ENCODE measurements around the gene DDT.
A peak's percentile ranks its signal among the peaks of the same experiment; 100 is the strongest.
"Not testable (repeated sequence)": the region's sequence is repeated elsewhere in the genome, so short reads cannot be mapped to it uniquely, and the experiment has no call there.

DDT gene

GRCh38 chr22:23984430-23984829 lies 10.2 kb upstream of the DDT start:
- H3K4me3 ChIP-seq (ENCODE audit: low read length): no peak overlapping the region
- no peak for DNase-seq (ENCODE audit: low read depth)
- peak; percentile 57 for TF ChIP-seq CTCF (conservative IDR thresholded peaks at IDR 0.05; ENCODE audit: low read depth, low read length)

DNA sequence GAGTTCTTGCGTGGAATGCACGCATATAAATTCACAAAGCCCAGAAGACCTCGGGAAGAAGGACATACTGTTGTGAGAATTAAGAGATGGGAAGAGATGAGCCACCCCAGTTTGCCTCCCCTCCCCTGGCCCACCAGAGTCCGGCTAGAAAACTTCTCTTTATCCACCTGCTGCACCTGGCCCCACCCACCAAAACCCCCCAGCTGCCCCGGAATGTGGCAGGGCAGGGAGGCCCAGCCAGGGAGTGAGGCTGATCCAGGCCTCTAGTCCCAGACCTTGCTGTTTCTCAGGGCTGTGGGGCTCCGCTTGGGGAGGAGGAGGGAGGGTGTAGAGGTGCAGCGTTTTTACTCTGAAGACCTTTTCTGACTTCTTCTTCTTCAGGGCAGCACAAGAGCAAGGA lies 6.3 kb upstream of the DDT start:
- not testable (repeated sequence) for DNase-seq (ENCODE audit: low read depth); H3K4me3 ChIP-seq (ENCODE audit: low read length)

- not testable (repeated sequence) for DNase-seq (ENCODE audit: low read depth)
These were observed 5.5 kb upstream of the DDT start, which contains the start of gene GSTT2 for GRCh38 chr22:23979557-23980240. Gene GSTT2 (plus strand): TSS chr22:23980134.

GRCh38 chr22:23977304-23977703 lies 3.1 kb upstream of the DDT start:
- DNase-seq (ENCODE audit: low read depth); H3K4me3 ChIP-seq (ENCODE audit: low read length): not testable (repeated sequence)

More at GRCh38 chr22:23979557-23980240, 5.5 kb upstream of the DDT start, which contains the start of gene GSTT2:
- H3K4me3 ChIP-seq (ENCODE audit: low read length): not testable (repeated sequence)

DNA sequence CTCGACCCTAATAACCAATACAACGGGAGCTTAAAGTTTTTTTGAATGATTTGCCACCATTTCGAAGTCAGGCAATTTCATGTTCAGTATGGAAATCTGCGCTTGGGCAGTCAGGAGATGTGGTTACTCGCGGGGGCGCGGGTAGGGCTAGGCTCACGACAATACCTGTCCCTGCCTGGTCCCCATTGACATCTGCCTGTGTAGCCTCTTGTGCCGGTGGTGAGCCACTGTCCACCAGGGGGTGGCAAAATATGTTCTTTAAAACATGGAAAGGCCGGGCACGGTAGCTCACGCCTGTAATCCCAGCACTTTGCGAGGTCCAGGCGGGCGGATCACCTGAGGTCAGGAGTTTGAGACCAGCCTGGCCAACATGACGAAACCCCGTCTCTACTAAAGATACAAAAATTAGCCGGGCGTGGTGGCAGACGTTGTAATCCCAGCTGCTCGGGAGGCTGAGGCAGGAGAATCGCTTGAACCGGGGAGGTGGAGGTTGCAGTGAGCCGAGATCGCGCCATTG lies 653 bp upstream of the DDT start:
- DNase-seq (ENCODE audit: low read depth); H3K4me3 ChIP-seq (ENCODE audit: low read length): not testable (repeated sequence)

- H3K4me3 ChIP-seq (ENCODE audit: low read length); DNase-seq (ENCODE audit: low read depth): not testable (repeated sequence)
These were observed 2.3 kb downstream of the DDT start for GRCh38 chr22:23971927-23972326.

DNA sequence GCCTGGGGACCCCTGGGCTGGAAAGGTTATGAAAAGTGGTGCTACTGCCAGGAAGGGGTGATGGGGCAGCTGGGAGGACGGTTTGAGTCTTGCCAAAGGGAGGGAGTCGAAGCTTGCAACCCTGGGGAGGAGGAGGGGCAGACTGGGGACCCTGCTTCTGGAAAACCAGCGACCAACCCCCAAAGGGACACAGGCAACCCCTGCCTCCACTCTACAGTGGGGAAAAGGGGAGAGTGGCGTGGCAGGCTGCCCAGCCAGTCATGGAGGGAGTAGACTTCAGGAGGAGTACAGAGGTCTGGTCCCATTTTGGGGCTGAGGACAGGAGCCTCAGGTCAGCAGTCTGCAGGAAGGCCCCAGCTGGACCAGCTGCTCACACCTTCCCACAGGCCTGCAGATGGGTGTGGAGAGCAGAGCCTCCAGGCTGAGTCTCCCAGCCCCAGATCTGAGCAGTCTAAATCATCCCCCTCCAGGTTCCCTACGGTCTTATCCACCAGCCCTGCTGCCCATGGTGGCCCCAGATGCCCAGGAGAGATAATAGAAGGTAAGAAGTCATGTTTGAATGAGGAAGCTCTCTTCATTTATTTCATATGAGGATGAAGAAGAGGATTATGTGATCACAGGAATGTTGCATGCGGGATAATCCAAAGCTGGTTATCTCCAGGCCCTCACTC lies 3.3 kb downstream of the DDT start:
- no peak for TF ChIP-seq CTCF (conservative IDR thresholded peaks at IDR 0.05; ENCODE audit: low read depth, low read length)

GRCh38 chr22:23970201-23970641 lies 4.0 kb downstream of the DDT start:
- DNase-seq (ENCODE audit: low read depth): no peak
- TF ChIP-seq CTCF (conservative IDR thresholded peaks at IDR 0.05; ENCODE audit: low read depth, low read length): no peak
- no peak overlapping the region for H3K4me3 ChIP-seq (ENCODE audit: low read length)

More for the DNA sequence above, 3.3 kb downstream of the DDT start:
- DNase-seq (ENCODE audit: low read depth): no peak
- H3K4me3 ChIP-seq (ENCODE audit: low read length): no peak overlapping the region

GRCh38 chr22:23969071-23969470 lies 5.2 kb downstream of the DDT start:
- no peak for TF ChIP-seq CTCF (conservative IDR thresholded peaks at IDR 0.05; ENCODE audit: low read depth, low read length)
- H3K4me3 ChIP-seq (ENCODE audit: low read length): no peak overlapping the region
- DNase-seq (ENCODE audit: low read depth): no peak

DNA sequence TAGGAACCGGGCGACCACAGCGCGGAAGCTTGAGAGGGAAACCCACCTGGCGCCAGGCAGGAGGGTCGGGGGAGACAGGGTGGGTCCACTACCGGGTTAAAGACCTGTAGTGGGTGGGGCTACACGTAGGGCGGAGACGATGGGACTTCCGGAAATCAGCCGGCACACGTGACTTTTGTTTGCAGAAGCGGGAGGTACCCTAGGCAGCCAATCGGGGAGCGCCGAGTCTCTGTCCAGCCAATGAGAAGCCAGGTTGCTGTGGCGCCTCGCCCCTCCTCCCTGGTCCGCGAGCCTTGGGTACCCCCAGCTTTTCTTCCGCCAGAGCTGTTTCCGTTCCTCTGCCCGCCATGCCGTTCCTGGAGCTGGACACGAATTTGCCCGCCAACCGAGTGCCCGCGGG lies 7.7 kb downstream of the DDT start, which contains the start of gene DDTL:
Gene DDTL, plus strand, starts transcription at position 321 of the 400 bp plus-strand sequence. Its CDS starts 27 bp downstream, at position 348.
- H3K4me3 ChIP-seq (ENCODE audit: low read length); DNase-seq (ENCODE audit: low read depth): not testable (repeated sequence)

- not testable (repeated sequence) for H3K4me3 ChIP-seq (ENCODE audit: low read length); DNase-seq (ENCODE audit: low read depth)
These were observed 8.1 kb downstream of the DDT start for GRCh38 chr22:23966094-23966493.

DNA sequence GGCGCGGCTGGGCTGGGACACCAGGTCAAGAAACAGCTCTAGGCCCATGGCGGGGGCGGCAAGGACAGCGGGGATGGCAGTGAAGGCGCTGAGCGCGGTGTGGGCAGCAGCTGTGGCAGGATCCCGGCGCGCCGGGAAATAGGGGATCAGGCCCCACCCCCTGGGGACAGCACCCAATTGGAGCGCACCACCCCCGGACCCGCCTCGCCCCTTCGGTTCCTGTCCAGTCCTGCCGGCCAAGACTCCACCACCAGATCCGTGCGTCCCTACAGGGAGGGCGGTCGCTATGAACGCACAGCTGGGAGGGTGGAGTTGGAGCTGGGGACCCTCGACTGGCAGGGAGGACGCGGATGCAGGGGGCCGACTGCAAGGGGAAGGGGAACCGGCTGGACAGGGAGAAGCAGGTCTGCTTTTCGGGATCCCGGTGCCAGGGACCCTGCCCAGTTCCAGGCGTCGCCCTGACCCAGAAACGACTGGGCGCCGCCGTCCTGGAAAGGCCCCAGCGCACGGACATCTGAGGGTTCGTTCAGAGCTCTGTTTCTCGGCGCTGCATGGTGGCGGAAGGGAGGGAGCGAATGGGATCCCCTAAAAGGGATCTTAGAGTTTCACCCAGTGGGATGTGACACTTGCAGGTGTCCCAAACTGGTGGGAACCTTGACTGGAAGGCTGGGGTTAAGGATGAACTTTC lies 13.0 kb downstream of the DDT start, which contains the start of gene GSTT2B:
Gene GSTT2B, minus strand, starts transcription at position 112 of the 688 bp plus-strand sequence. Its CDS starts 64 bp downstream, at position 48.
- peak within 1 kb of the TSS; percentile 22 for H3K4me3 ChIP-seq (ENCODE audit: low read length)
- not testable (repeated sequence) for DNase-seq (ENCODE audit: low read depth)

Measured in retinal pigment epithelial cell (primary cell).